PC-9 (cell line): Measurements from ENCODE around the gene BLOC1S4. TPM values are rescaled to one million over a fixed set of nuclear protein-coding genes. Genes with fewer than 3 reads are reported as not detected.
A peak's percentile ranks its signal among the peaks of the same experiment; 100 is the strongest.

Experiments used
- BruUV-seq: library from RNA; stranded (reverse); fragments of 400-500 nt; replicated peaks from 2 replicates; lab custom pipeline; 2021; lab: Mats Ljungman, UMichigan
- CTCF ChIA-PET: fragments of 300-600 bp; sonication (Branson Sonifier 250); formaldehyde crosslinking; loops from one replicate; lab custom pipeline; 2022; ENCODE audit warnings: antibody characterized with exemption; lab: Charles Lee
- POLR2A ChIA-PET: fragments of 300-600 bp; sonication (Branson Sonifier 250); formaldehyde crosslinking; loops from one replicate; lab custom pipeline; 2022; ENCODE audit warnings: antibody characterized with exemption; ENCODE audit not compliant: unreplicated experiment; lab: Charles Lee
- DNase-seq, 2 experiments: peaks; one replicate each; pipeline versions ENCODE4 v3.0.0 to v3.0.0-alpha.2; 2015 to 2022; ENCODE audit warnings: mixed read lengths in 1 of 2
- H2AFZ ChIP-seq: fragments of 200-600 bp; sonication (generic); 2 replicates; pipeline ENCODE4 v1.8.1; 2017; ENCODE audit warnings: antibody characterized with exemption
- H3F3A ChIP-seq: fragments of 200-600 bp; sonication (generic); 2 replicates; pipeline ENCODE4 v1.8.1; 2017; ENCODE audit warnings: antibody characterized with exemption, mild to moderate bottlenecking, low read depth; ENCODE audit not compliant: insufficient read depth
- H3K27ac ChIP-seq: fragments of 200-600 bp; sonication (generic); 2 replicates; pipeline ENCODE4 v1.6.1; 2016; ENCODE audit warnings: mixed run types
- H3K27me3 ChIP-seq: fragments of 200-600 bp; sonication (generic); 2 replicates; pipeline ENCODE4 v1.6.1; 2016; ENCODE audit warnings: low read depth, mixed run types; ENCODE audit not compliant: insufficient read depth
- H3K36me3 ChIP-seq: fragments of 200-600 bp; sonication (generic); 2 replicates; pipeline ENCODE4 v1.6.1; 2016; ENCODE audit warnings: low read depth, mixed run types
- H3K4me1 ChIP-seq: fragments of 200-600 bp; sonication (generic); replicated peaks from 2 replicates; pipeline ENCODE4 v1.6.1; 2016; ENCODE audit warnings: mixed run types; ENCODE audit not compliant: insufficient read depth
- H3K4me2 ChIP-seq: fragments of 200-600 bp; sonication (generic); 2 replicates; pipeline ENCODE4 v1.6.1; 2017; ENCODE audit warnings: mixed run types
- H3K4me3 ChIP-seq: fragments of 200-600 bp; sonication (generic); 2 replicates; pipeline ENCODE4 v1.6.1; 2016; ENCODE audit warnings: mixed run types
- H3K79me2 ChIP-seq: fragments of 200-600 bp; sonication (generic); 2 replicates; pipeline ENCODE4 v1.6.1; 2017; ENCODE audit warnings: low read depth, mixed run types
- H3K9me2 ChIP-seq: fragments of 200-600 bp; sonication (generic); 2 replicates; pipeline ENCODE4 v1.8.1; 2017; ENCODE audit warnings: mild to moderate bottlenecking; ENCODE audit not compliant: insufficient read depth
- H3K9me3 ChIP-seq: fragments of 200-600 bp; sonication (generic); 2 replicates; pipeline ENCODE4 v1.8.1; 2016; ENCODE audit warnings: low read depth; ENCODE audit not compliant: insufficient read depth
- H4K20me1 ChIP-seq: fragments of 200-600 bp; sonication (generic); 2 replicates; pipeline ENCODE4 v1.8.1; 2017; ENCODE audit not compliant: insufficient read depth
- EZH2 ChIP-seq: fragments of 200-600 bp; sonication (generic); IDR thresholded peaks from 2 replicates; pipeline ENCODE4 v1.8.0; 2017; ENCODE audit warnings: antibody characterized with exemption, low read depth
- intact Hi-C: fragments of 100-400 bp; cut with micrococcal nuclease; formaldehyde crosslinking; loops from one replicate; pipeline ENCODE4 v1.10.0; 2022; ENCODE audit not compliant: unreplicated experiment
- total RNA-seq: library from RNA; stranded (reverse); gene quantifications from 2 replicates; pipeline ENCODE4 v1.2.3, GENCODE V29; 2021
- TF ChIP-seq, protein P1 (sequence below): fragments of 200-600 bp; sonication (generic); conservative IDR thresholded peaks from 2 replicates; pipeline ENCODE4 v1.6.1; 2017; ENCODE audit warnings: mixed run types, antibody characterized with exemption, mild to moderate bottlenecking, moderate library complexity

Gene BLOC1S4
- total RNA-seq, 1 experiment from 2014 or later, result 11.7 TPM

DNA sequence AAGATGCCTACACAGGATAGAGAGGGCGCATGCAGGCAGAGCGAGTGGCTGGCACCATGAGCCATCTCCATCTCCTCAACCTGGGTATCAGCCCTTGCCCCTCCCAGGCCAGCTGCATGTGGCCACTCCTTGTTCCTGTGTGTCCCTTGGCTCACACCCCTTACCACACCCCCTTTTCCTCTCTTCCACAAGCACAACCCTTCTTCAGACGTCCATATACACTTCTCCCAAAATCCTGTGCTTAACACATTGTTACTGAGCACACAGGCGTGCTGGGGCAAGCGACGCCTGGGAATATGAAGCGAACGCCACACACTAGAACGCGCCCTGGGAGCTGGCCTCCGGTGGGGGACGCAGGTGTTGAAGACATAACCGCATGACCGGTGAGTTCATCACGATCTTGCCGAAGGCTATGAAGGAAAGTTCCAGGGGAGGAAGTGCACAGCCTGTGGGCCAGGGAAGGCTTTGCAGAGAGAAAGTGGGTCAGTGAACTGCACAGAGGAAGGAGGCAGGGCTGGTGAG is 47.4 kb downstream of the BLOC1S4 start:
- no peaks in the 10 kb centered on the region for H3K79me2 ChIP-seq
- H3K9me2 ChIP-seq, result no peaks in the 10 kb centered on the region
- ChIA-PET CTCF (interaction anchor here (0.6 kb wide), 1 partner anchor 537 kb away, joined by 3 read pairs; no protein-coding TSS in a partner anchor), POLR2A (interaction anchor here (0.9 kb wide), 1 partner anchor 90 kb away, joined by 3 read pairs; a partner anchor contains a TSS)
- H3K4me3 ChIP-seq, result peak overlapping the region; percentile 47; the same call in 1 of the 2 replicates
- no peaks in the 10 kb centered on the region for H3K27me3 ChIP-seq
- H3K9me3 ChIP-seq, result no peaks in the 10 kb centered on the region
- no TSS peak for BruUV-seq
- DNase-seq, result peak; percentile 81 to 91
- intact Hi-C loops, result loop anchor here (1.0 kb wide), 1 partner anchor 43 kb away; no protein-coding TSS in a partner anchor
- peak overlapping the region; percentile 73 for H3K4me2 ChIP-seq
- H3K36me3 ChIP-seq, result no peaks in the 10 kb centered on the region
- H3F3A ChIP-seq, result peaks cover 9% of the 10 kb centered on the region; the same call in 1 of the 2 replicates
- TF ChIP-seq EZH2, result no peak
- TF ChIP-seq, protein P1, sequence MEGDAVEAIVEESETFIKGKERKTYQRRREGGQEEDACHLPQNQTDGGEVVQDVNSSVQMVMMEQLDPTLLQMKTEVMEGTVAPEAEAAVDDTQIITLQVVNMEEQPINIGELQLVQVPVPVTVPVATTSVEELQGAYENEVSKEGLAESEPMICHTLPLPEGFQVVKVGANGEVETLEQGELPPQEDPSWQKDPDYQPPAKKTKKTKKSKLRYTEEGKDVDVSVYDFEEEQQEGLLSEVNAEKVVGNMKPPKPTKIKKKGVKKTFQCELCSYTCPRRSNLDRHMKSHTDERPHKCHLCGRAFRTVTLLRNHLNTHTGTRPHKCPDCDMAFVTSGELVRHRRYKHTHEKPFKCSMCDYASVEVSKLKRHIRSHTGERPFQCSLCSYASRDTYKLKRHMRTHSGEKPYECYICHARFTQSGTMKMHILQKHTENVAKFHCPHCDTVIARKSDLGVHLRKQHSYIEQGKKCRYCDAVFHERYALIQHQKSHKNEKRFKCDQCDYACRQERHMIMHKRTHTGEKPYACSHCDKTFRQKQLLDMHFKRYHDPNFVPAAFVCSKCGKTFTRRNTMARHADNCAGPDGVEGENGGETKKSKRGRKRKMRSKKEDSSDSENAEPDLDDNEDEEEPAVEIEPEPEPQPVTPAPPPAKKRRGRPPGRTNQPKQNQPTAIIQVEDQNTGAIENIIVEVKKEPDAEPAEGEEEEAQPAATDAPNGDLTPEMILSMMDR, result peak; percentile 56
- H4K20me1 ChIP-seq, result no peaks in the 10 kb centered on the region
- H3K4me1 ChIP-seq, result peaks cover 53% of the 10 kb centered on the region
- H3K27ac ChIP-seq, result peak overlapping the region; percentile 88
- H2AFZ ChIP-seq, result peak overlapping the region; percentile 61

DNA sequence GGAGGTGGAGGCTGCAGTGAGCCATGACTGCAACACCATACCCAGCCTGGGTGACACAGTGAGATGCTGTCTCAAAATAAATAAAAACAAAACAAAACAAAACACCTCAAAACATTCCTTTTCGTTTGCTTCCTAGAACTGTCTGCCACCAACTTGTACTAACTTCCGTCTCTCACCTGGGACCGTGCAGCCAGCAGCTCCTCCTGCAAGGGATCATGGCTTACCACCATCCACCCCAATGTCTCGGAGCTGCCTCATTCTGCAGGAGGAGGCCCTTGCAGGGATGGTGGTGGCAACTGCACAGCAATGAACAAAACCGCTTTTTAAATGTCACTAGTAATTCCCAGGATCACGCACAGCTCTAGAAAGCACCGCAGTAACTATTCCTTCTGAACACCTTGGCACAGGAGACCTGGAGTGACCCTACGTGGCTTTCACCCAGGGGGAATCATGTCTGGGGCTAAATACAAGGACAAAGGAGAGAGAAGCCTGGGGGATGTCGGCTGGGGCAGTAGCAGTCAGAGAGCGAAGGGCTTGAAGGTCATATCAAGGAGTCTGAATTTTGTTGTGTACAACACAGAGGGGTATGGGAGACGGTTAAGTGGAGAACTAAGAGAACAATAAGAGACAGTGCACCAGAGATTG is 49.1 kb downstream of the BLOC1S4 start:
- no peaks in the 10 kb centered on the region for H3K9me2 ChIP-seq
- H4K20me1 ChIP-seq, result no peaks in the 10 kb centered on the region
- H3K9me3 ChIP-seq, result no peaks in the 10 kb centered on the region
- BruUV-seq, result no TSS peak
- H3K27ac ChIP-seq, result no peak overlapping the region
- H3K4me2 ChIP-seq, result no peak overlapping the region
- POLR2A ChIA-PET, result no interaction called here
- peaks cover 9% of the 10 kb centered on the region; the same call in 1 of the 2 replicates for H3F3A ChIP-seq
- H3K4me3 ChIP-seq, result no peak overlapping the region
- no peak overlapping the region for H2AFZ ChIP-seq
- CTCF ChIA-PET, result no interaction called here
- H3K36me3 ChIP-seq, result no peaks in the 10 kb centered on the region
- H3K4me1 ChIP-seq, result peaks cover 64% of the 10 kb centered on the region
- no peaks in the 10 kb centered on the region for H3K79me2 ChIP-seq
- no peaks in the 10 kb centered on the region for H3K27me3 ChIP-seq
- intact Hi-C loops, result no loop called here
- TF ChIP-seq EZH2, result no peak
- TF ChIP-seq, protein P1, result no peak
- DNase-seq, result no peak

DNA sequence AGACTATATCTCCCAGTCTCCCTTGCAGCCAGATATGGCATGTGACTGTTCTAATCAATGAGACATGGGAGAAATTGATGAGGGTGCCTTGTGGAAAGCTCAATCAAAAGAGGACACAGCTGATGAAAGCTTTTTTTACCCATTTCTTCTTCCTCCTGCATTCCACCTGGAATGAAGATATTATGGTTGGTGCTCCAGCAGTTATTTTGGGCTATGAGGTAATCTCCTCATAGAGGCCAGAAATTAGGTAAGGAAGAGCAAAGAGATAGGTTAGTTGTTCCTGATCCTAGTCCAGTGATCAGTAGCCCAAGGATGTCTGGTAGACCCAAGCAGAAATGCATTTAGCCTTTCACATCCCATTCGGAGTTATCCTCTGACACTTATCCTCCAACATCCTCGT is 49.7 kb downstream of the BLOC1S4 start:
- Histone ChIP-seq H3K4me1 (peaks cover 70% of the 10 kb centered on the region), H3K27ac (no peak overlapping the region), H2AFZ (no peak overlapping the region), H4K20me1 (no peaks in the 10 kb centered on the region), H3K27me3 (no peaks in the 10 kb centered on the region), H3K36me3 (no peaks in the 10 kb centered on the region), H3K79me2 (no peaks in the 10 kb centered on the region), H3K4me2 (no peak overlapping the region), H3K9me3 (no peaks in the 10 kb centered on the region), H3K9me2 (no peaks in the 10 kb centered on the region), H3K4me3 (no peak overlapping the region), H3F3A (peaks cover 9% of the 10 kb centered on the region; the same call in 1 of the 2 replicates)
- TF ChIP-seq, protein P1, result no peak
- no peak for TF ChIP-seq EZH2
- POLR2A ChIA-PET, result no interaction called here
- intact Hi-C loops, result no loop called here
- DNase-seq, result no peak
- CTCF ChIA-PET, result no interaction called here
- no TSS peak for BruUV-seq

Other genes with a start within 250 kb of the BLOC1S4 start
- gene PPP2R2C, start 243.6 kb upstream of the BLOC1S4 start, total RNA-seq, result 32.9 and 40.9 TPM in 2 replicates
- gene MAN2B2, start 141.0 kb upstream of the BLOC1S4 start, total RNA-seq, result 22.1 and 27.8 TPM in 2 replicates
- gene MRFAP1, start 75.5 kb upstream of the BLOC1S4 start, total RNA-seq, result 278 and 291 TPM in 2 replicates
- 480 and 837 TPM in 2 replicates for gene S100P, start 22.3 kb upstream of the BLOC1S4 start, total RNA-seq
- 51.4 and 52.1 TPM in 2 replicates for gene MRFAP1L1, start 6.3 kb upstream of the BLOC1S4 start, total RNA-seq
- 21.5 and 24.7 TPM in 2 replicates for gene KIAA0232, start 66.6 kb downstream of the BLOC1S4 start, total RNA-seq
- gene TBC1D14, start 193.7 kb downstream of the BLOC1S4 start, total RNA-seq, result 41.6 and 46.2 TPM in 2 replicates